HG03457 (cell line): Measurements from ENCODE around the gene ANP32B.
A peak's percentile ranks its signal among the peaks of the same experiment; 100 is the strongest.

Source experiments
- ATAC-seq: cut with Tn5 transposase; IDR thresholded peaks from one replicate; pipeline ENCODE4 v1.9.1; 2021; ENCODE audit warnings: moderate number of reproducible peaks; ENCODE audit not compliant: unreplicated experiment

Gene ANP32B

DNA sequence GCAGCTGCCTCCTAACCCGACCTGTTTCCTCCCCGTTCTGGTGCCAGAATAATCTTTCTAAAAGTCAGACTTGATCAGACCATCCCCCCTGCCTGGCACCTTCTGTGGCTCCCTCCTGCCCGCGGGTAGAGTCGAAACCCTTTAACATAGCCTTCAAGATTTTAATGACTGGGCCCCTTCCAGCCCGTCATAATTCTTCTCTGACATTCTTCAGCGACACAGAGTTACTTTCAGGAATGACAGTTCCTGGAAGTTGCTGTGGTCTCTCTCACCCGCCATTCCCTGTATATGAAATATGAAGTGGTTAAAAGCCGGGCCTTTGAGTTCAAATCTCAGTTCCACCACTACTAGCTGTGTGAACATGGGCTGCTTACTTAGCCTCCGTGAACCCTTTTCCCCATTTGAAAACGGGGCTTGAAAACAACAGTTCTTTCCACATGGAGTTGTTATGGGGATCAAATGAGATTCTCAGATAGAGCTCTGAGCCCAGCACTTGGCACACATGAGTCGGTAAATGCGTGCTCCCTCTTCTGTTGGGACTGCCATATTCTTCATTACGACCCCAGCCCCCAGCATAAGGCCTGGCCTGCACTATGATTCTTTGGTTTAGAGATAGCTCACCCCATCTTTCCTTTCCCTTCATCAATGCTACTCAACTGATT lies 74.1 kb downstream of the ANP32B start:
- peak; percentile 10 for ATAC-seq

DNA sequence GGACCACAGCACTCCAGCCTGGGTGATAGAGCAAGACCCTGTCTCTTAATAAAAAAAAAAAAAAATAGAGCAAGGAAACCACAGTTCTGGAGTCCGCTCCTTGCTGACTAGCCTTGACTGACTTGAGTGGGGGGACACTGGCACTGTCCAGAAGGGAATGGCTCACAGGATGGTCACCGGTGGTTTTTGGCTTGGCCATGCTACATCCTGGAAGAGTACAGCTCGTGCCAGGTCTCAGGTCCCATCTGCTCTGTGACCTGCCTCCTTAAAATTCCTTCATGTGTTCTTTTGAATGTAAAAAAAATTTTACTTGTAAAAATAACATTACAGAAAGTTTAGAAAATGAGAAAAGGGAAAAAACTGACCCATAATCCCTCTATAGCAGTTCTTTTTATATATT lies 79.0 kb downstream of the ANP32B start:
- ATAC-seq: no peak

DNA sequence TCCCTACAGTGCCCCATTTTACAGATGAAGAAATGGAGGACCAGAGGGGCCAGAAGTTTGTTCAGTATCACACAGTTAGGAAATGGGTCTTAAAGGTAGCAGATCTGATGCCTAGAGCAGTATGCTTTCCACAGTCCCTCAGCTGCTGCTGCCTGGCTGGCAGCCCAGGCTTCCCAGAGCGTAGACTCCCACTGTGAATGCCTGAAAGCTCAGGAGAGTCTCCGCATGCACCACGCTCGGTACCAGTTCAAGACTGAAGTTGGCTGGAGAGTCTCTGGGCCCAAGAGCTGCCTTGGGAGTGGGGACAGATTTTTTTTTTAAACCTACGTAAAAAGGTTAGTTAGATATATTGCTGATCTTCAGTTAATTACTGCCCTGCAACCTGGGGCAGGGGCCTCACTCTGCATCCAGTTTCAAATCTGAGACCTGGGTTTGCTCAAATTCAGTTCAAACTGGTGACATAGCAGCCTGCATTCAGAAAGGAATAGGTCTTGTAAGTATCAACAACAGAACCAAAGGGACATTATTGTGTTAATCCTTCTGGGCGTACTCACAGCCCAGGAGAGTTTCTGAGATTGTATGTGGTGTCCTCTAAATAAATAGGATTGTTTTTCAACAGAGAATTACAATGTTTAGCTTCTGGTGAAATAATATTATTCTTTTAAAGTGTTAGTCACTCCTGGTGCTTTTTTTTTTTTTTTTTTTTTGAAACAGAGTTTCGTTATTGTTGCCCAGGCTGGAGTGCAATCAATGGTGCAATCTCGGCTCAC lies 81.7 kb downstream of the ANP32B start:
- no peak for ATAC-seq
